ENCODE measurements around the gene ADRB2.

DNA sequence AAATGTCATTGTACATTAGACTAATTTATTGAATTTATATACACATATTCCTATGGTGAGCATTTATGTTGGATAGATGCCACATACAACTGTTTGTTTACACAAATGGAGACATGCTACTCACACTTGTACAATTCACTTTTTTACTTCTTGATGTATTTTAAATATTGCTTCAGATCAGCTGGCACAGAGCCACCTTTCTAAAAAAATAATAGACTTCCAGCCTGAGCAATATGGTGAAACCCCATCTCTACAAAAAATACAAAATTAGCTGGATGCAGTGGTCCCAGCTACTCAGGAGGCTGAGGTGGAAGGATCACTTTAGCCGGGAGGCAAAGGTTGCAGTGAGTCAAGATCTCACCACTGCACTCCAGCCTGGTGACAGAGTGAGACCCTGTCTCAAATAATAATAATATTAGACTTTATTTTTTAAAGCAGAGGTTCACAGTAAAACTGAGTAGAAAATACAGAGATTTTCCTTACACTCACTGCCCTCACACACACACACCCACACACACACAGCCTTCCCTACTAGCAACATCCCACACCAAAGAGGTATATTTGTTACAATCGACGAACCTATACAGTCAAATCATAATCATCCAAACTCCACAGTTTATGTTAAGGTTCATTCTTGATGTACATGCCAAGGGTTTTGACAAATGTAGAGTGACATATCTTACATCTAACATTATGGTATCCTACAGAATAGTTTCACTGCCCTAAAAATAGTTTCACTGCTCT, 16.5 kb upstream of the ADRB2 start:
- no peak for TF ChIP-seq POLR2AphosphoS5 (IDR thresholded peaks at IDR 0.05; ENCODE audit: low read length)
- no peak for TF ChIP-seq RFX5 (IDR thresholded peaks at IDR 0.05; ENCODE audit: low read depth, low read length)

Measured in GM12878 (cell line).